Measurements from ENCODE around the gene NISCH.

Gene NISCH

DNA sequence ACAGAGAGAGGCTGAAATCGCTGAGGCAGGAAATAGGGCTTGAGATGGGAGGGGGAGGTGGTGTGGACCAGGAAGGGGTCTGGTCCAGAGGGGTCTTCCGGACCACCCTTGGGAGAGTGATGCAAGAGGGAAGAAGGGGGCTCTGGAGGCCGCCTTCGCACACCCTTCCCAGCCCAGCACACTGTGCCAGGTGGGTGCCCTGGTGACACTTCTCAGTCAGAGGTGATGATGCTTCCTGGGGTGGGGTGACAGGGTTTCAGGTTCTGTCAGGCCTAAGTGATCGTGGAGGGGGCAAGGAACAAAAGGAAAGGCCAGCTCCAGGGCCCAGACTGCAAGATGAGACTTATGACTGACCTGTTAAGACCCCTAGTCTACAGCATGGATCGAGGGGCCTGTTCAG lies 23.2 kb upstream of the NISCH start:
- Mint-ChIP-seq H3K4me1 (no peaks in the 10 kb centered on the region), H3K27me3 (peaks cover 8% of the 10 kb centered on the region), H3K27ac (no peak overlapping the region), H3K4me3 (no peak overlapping the region), H3K36me3 (no peaks in the 10 kb centered on the region), H3K9me3 (no peaks in the 10 kb centered on the region)
- ATAC-seq = no peak

DNA sequence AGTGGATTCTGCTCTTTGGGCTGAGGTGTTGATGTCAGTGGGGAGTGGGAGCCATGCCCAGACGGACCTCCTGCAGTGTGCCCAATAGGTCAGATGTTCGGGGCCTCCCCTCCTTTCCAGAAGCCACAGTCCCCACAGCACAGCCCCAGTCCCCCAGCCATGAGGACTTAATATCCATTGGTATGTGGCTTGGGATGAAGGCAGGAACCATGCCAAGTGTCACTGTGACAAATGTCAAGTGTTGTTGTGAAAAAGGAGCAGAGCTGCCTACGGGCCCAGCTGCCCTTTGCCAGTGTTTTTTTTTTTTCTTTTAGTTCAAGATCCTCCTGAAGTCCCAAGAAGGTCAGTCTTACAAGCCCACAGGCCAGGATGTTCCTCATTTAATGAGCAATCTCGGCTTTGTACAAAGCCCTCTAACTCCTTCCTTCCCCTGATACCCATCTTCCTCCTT lies 22.7 kb upstream of the NISCH start:
- Mint-ChIP-seq H3K27me3 (peaks cover 8% of the 10 kb centered on the region), H3K4me1 (no peaks in the 10 kb centered on the region), H3K36me3 (no peaks in the 10 kb centered on the region), H3K4me3 (no peak overlapping the region), H3K27ac (no peak overlapping the region), H3K9me3 (no peaks in the 10 kb centered on the region)
- ATAC-seq = no peak

DNA sequence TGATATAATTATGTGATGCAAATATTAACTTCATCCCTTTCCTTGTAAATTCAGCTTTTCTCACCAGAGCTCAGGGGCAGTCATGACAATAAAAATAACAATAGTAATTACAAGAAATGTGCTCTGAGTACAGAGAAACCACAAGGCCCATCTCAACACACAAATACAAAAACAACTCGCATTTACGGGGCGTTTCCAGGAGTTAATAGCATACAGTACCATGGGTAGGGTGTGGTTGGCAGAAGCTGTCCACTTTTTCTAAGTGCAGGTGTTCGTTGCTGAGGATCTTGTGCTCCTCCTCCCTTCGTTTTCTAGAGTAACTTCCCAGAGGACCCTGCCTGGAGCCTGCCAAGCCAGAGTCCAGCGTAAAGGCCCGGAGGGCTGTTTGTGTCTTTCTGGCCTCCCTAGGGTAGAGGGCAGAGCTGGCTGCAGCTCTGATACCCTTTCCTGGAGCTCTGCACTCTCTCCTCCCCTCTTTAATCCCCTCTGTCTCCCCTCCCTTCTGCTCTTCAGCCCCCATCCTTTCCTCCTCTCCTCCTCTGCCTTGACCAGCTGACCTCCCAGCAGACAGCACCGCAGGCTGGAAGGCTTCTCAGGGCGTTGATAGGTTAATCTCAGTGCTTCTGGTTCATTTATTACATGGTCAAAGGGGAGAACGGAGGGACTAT lies 21.9 kb upstream of the NISCH start:
- H3K27me3 Mint-ChIP-seq = peaks cover 8% of the 10 kb centered on the region
- ATAC-seq = no peak
- H3K4me1 Mint-ChIP-seq = no peaks in the 10 kb centered on the region
- no peaks in the 10 kb centered on the region for H3K36me3 Mint-ChIP-seq
- H3K9me3 Mint-ChIP-seq = no peaks in the 10 kb centered on the region
- H3K4me3 Mint-ChIP-seq = no peak overlapping the region
- no peak overlapping the region for H3K27ac Mint-ChIP-seq

DNA sequence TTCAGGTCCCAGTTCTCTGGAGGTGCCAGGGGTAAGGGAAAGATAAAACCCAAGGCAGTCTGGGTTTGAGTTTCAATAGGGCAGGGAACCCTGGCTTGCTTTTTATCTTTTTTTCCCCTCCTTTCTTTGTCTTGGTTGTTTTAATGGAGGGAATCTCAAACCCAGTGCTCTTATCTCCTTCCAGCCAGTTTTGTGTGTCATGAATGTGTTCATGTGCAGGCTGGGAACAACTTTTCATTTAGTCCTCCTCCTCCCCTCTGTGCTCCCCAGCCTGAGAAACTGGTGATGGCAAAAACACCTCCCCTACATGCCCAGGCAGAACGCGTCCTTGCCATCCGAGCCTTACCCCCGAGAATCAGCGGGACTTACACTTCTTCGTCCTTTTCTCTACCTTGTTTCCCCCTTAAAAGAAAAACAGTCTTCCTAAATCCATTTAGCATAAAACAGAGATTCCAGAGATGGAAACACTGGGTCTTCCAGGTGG lies 21.4 kb upstream of the NISCH start:
- Mint-ChIP-seq H3K4me1 (no peaks in the 10 kb centered on the region), H3K27me3 (peaks cover 8% of the 10 kb centered on the region), H3K27ac (no peak overlapping the region), H3K4me3 (no peak overlapping the region), H3K9me3 (no peaks in the 10 kb centered on the region), H3K36me3 (no peaks in the 10 kb centered on the region)
- no peak for ATAC-seq

DNA sequence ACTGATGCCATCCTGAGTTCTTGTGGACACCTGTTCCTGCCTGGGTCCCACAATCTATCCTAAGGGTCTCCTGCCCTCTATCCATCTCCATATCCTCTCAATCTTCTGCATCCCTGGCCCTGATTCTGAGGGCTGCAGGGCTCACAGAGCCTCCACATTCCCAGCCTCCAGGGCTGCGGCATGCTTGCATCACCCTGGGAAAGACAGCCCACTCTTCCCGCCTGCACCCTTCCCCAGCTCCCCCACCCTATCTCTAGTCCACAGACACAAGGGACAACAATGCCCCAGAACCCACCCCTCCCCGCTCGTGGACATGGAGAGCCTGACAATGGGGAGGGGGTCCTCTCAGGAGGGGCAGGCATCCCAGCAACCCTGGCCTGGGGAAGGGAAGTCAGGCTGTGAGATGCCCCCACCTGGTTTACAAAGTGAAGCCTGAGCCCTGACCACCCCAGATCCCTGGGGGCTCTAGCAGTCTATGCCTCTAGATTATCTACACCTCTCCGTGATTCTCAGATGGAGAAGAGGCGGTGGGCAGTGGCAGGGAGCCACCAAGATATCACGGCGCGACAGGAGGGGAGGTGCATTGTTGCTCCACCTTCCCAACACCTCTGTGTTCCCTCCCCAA lies 20.8 kb upstream of the NISCH start:
- ATAC-seq = no peak
- Mint-ChIP-seq H3K4me1 (no peaks in the 10 kb centered on the region), H3K4me3 (no peak overlapping the region), H3K27ac (no peak overlapping the region), H3K9me3 (no peaks in the 10 kb centered on the region), H3K36me3 (no peaks in the 10 kb centered on the region), H3K27me3 (peaks cover 8% of the 10 kb centered on the region)

DNA sequence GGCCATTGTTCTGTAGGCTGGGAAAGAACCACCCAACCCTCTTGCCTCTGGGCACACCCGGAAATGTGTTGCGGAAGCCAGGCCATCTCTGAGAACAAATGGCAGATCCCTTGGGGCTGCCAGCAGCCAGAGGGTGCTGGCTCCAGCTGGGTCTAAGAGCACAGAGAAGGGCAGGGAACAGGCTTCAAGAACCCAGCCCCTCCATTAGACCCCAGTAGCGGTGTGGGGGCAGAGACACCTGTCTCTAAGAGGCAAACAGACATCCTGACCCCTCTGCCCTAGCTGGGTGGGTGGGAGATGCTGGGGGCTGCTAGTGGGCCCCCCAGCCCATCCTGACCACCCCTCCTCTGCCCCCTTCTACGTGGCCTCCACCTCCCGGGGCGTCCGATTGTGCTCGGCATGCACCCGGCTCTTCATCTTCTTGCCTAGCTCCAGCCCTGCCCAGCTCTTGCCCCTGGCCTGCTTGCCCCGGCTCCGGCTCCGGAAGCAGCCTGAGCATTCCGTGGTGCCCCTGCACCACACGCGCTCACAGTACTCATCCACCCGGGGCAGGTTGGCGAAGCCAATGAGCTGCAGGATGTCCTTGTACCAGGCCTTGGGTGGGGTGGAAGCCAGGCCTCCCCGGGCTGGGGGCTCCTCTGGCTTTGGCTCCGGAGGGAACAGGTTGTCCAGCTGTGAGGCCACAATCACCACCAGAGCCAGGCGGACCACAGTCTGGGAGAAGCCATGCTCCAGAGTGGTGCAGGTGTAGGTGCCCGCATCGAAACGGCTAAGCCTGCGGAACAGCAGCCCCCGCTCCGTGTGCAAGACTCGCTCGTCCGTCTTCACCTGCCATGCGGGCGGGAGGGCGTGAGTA lies 19.9 kb upstream of the NISCH start:
- no peak overlapping the region for H3K27ac Mint-ChIP-seq
- H3K27me3 Mint-ChIP-seq = peaks cover 8% of the 10 kb centered on the region
- ATAC-seq = no peak
- H3K9me3 Mint-ChIP-seq = no peaks in the 10 kb centered on the region
- no peaks in the 10 kb centered on the region for H3K36me3 Mint-ChIP-seq
- H3K4me1 Mint-ChIP-seq = no peaks in the 10 kb centered on the region
- H3K4me3 Mint-ChIP-seq = no peak overlapping the region

DNA sequence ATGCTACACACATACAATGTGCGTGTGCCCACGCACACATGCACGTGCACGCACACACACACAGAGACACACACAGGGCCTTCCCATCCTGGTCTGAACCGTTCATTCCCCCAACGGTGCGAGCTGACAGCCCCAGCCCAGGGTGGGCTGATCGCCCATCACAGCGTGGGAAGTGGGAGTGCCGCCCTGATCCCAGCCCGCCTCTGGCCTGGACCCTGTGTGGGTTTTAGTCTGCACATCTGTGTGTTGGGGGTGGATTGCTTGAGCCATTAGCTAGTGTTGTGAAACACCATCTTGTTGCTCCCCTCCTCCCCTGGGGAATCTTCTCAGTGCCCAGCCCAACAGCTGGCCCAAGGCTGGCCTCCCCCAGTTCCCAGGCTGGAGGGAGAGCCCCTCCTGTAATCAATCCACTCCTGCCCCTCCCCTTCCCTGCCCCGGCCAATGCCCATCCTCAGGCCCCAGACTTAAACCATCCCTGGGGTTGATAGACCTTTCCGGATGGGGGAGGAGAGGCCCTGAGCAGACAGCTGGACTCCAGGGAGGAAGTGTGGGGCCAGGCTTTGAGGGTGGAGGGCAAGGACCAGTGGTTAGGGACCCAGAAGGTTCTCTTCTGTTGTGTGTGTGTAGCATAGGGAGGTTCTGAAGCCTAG lies 18.8 kb upstream of the NISCH start:
- no peaks in the 10 kb centered on the region for H3K9me3 Mint-ChIP-seq
- H3K27me3 Mint-ChIP-seq = peaks cover 8% of the 10 kb centered on the region
- H3K4me1 Mint-ChIP-seq = no peaks in the 10 kb centered on the region
- ATAC-seq = no peak
- no peaks in the 10 kb centered on the region for H3K36me3 Mint-ChIP-seq
- H3K4me3 Mint-ChIP-seq = no peak overlapping the region
- H3K27ac Mint-ChIP-seq = no peak overlapping the region

DNA sequence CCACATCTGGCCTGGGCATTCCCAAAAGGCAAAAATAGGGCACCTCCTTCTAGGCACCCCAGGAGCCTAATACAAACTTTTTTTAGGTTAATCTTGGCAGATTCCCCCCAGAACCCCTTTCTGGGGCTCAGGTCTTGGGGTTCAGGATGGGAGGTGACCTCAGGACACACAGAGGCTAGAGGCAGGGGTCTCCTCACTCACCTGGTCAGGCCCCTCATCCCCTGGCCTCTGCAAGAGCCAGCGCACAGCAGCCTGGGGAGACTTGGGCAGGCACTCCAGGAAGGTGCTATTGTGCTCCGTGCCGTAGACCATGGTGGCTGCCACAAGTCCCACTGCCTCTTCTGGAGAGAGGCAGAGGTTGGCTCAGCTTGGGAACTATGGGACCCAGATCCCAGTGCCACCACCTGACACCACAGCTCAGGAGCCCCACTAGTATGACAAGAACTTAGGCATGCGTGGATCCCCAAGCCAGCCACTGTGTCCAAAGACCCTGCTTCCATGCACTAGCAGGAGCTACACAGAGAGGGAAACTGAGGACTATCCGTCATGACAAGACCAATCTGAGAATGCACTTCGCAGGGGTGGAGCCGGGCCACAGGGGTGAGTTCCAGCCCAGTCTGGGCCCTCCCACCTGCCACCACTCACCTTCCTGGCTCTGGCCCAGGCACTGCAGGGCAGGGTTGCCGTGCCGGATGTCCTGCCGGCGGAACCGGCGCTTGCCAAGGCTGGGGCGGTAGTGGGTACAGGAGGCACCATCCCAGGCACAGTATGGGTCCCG lies 17.9 kb upstream of the NISCH start:
- Mint-ChIP-seq H3K27ac (no peak overlapping the region), H3K9me3 (no peaks in the 10 kb centered on the region), H3K4me1 (no peaks in the 10 kb centered on the region), H3K4me3 (no peak overlapping the region), H3K36me3 (no peaks in the 10 kb centered on the region), H3K27me3 (peaks cover 8% of the 10 kb centered on the region)
- ATAC-seq = no peak

DNA sequence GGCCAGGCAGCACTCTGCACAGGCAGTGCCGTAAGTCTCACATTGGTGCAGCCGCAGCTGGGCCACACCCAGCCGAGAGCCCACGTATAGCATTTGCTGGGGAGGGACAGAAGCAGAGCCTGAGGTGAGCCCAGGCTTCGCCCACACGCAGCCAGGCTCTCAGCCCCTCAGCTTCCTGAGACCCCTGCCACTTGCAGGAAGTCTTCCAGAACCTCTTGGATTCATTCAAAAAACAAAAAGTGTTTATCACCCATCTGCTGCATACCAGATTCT lies 17.4 kb upstream of the NISCH start:
- Mint-ChIP-seq H3K4me1 (no peaks in the 10 kb centered on the region), H3K27me3 (peaks cover 8% of the 10 kb centered on the region), H3K9me3 (no peaks in the 10 kb centered on the region), H3K27ac (no peak overlapping the region), H3K4me3 (no peak overlapping the region), H3K36me3 (no peaks in the 10 kb centered on the region)
- ATAC-seq = no peak

DNA sequence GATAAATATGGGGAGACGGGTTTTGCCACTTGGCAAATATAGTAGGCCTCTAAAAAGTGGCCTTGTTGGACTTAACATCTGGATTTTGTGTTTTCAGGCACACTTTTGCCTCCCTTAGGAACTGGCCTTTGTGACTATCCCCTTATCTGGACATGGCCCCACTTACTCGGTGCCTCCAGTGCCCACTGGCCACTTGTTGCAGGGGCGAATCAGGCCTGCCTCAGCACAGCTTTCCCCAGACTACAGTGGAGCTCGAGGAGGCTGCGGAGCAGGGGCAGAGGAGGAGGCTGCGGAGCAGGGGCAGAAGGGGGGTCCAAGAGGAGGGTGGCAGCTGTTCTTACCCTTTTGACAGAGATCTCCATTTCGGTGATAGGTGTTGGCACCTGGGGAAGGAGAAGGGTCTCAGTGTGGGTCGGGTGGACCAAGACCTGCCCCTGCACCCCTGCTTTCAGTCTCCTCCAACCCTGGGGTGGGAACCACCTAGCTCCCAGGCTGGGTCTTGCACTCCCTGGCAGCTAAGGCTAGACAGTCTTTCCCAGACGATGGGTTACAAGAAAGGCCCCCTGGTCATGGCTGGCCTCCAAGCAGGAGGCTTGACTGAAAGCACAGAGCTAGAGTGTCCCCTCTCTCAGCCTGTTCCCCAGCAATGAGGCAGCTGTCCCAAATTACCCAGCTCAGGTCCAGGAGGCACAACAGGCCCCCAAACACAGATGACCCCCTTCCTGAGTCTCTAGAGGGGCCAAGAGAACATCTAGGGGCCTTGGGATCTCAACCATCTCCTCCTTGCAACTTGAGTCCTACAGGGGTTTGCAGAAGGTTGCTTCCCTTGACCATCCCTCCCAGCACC lies 16.6 kb upstream of the NISCH start:
- peaks cover 8% of the 10 kb centered on the region for H3K27me3 Mint-ChIP-seq
- ATAC-seq = no peak
- H3K27ac Mint-ChIP-seq = no peak overlapping the region
- no peaks in the 10 kb centered on the region for H3K4me1 Mint-ChIP-seq
- no peaks in the 10 kb centered on the region for H3K9me3 Mint-ChIP-seq
- H3K4me3 Mint-ChIP-seq = no peak overlapping the region
- H3K36me3 Mint-ChIP-seq = no peaks in the 10 kb centered on the region

DNA sequence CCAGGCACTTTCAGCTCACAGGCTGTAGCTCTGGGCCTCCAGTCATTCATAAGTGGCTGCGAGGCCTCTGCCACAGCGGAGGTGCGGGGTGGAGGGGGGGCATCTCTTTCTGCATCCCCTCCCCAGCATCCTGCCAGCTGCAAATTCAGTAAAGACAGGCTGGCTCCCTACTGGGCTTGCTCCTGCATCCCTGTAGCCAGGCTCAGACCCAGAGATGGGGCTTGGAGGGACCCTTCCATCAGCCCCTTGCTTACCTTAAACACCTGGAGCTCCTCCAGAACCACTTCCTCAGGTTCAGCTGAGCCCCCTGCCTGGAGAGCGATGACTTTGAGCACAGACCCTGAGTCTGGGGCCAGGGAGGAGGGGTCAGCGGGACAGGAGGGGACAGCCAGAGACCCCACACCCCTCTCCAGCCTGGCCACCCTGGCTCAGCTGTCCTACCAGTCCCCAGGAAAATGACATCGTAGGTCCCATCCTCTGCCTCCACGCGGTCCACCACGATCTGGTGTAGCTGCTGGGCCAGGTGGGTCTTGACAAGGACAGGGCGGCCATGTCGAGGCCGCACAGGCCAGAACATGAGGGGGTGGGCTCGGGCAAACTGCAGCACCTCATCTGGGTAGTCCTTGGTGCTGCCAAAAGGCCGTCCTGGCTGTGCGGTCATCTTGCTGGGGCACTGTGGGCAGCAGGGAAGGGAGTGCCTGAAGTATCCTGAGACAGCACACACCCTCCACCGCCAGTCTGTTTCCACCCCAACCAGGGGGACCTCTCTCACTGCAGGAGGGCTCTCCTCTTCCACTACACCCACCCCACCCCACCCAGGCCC lies 15.8 kb upstream of the NISCH start:
- H3K4me1 Mint-ChIP-seq = no peaks in the 10 kb centered on the region
- no peak overlapping the region for H3K4me3 Mint-ChIP-seq
- peaks cover 8% of the 10 kb centered on the region for H3K27me3 Mint-ChIP-seq
- no peak overlapping the region for H3K27ac Mint-ChIP-seq
- no peak for ATAC-seq
- no peaks in the 10 kb centered on the region for H3K36me3 Mint-ChIP-seq
- no peaks in the 10 kb centered on the region for H3K9me3 Mint-ChIP-seq

DNA sequence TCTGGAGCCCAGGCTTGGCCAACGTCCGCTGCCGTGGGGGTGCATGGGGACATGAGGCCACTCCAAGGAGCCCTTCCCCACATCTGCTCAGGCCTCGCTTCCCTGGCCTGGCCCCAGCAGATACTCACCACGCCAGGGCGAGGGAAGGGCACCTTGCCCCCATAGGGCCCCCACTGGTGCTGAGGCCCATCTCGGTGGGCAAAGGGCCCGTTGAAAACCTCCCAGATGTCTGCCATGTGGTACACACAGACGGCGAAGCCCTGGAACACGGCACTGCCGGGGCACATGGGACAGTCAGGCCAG lies 15.2 kb upstream of the NISCH start:
- no peaks in the 10 kb centered on the region for H3K36me3 Mint-ChIP-seq
- no peak overlapping the region for H3K27ac Mint-ChIP-seq

DNA sequence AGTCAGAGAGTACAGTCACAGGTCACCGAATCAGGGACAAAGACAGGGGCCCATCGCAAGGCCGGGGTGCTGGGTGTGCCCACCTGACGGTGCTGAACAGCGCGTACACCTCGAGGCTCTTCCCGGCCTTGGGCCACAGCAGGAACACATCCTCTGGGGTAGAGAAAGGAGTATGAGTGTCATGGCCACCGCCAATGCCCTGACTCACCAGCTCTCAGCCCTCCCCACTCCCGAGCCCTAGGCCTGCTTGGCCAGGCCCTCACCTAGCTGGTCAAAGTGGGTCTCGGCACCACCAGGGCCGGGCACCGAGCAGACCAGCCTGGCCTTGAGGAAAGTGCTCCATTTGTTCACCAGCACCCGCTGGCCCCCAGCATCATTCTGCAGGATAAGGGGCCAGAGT lies 14.7 kb upstream of the NISCH start:
- no peak for ATAC-seq
- Mint-ChIP-seq H3K36me3 (no peaks in the 10 kb centered on the region), H3K4me3 (no peak overlapping the region), H3K9me3 (no peaks in the 10 kb centered on the region), H3K27me3 (peaks cover 7% of the 10 kb centered on the region), H3K4me1 (peaks cover 9% of the 10 kb centered on the region), H3K27ac (no peak overlapping the region)

More for the DNA sequence above, 15.2 kb upstream of the NISCH start:
- ATAC-seq = no peak
- peaks cover 8% of the 10 kb centered on the region for H3K27me3 Mint-ChIP-seq
- no peak overlapping the region for H3K4me3 Mint-ChIP-seq
- H3K4me1 Mint-ChIP-seq = peaks cover 4% of the 10 kb centered on the region
- H3K9me3 Mint-ChIP-seq = no peaks in the 10 kb centered on the region

All from stimulated activated memory B cell treated with anti-CD40 and anti-IgM and Interleukin-4, amounts not matched to agents 10 μg/mL and 1 μg/mL and 100 μg/mL, for 72 hours (primary cell).